Breast epithelium (tissue), 4 donors: ENCODE results near the gene ASB11. TPM values are rescaled to one million over a fixed set of nuclear protein-coding genes. Genes with fewer than 3 reads are reported as not detected.
A peak's percentile ranks its signal among the peaks of the same experiment; 100 is the strongest.

Experiments used
- DNase-seq, 2 donors: peaks; one replicate each; pipeline ENCODE4 v3.0.0-alpha.2; 2019; ENCODE audit warnings: low spot score in 2 of 2
- H3K27ac ChIP-seq, 2 donors: fragments of 200-600 bp; sonication (generic) in 1 of 2; one replicate each; pipeline ENCODE4 v1.5.1; 2016 to 2019; ENCODE audit warnings: mild to moderate bottlenecking in 1 of 2
- H3K27me3 ChIP-seq, 2 donors: fragments of 200-600 bp; sonication (generic) in 1 of 2; one replicate each; pipeline versions ENCODE4 v1.5.1 to v1.6.0; 2017 to 2019; ENCODE audit warnings: control low read depth in 1 of 2, mild to moderate bottlenecking in 1 of 2
- H3K36me3 ChIP-seq: fragments of 200-600 bp; one replicate; pipeline ENCODE4 v1.5.1; 2019
- H3K4me1 ChIP-seq, 2 donors: fragments of 200-600 bp; sonication (generic); one replicate each; pipeline ENCODE4 v1.5.1; 2016 to 2019; ENCODE audit warnings: control low read depth in 1 of 2
- H3K4me3 ChIP-seq, 3 donors: fragments of 200-600 bp; sonication (generic); 1 replicate in 2 of 3; 2 replicates in 1 of 3; pipeline ENCODE4 v1.5.1; 2016 to 2019; ENCODE audit warnings: mild to moderate bottlenecking in 3 of 3, moderate library complexity in 2 of 3
- H3K9me3 ChIP-seq, 2 donors: fragments of 200-600 bp; sonication (generic) in 1 of 2; one replicate each; pipeline ENCODE4 v1.5.1; 2016 to 2019; ENCODE audit warnings: control low read depth in 1 of 2
- CTCF ChIP-seq, 3 donors: fragments of 450-650 bp; IDR thresholded peaks; one replicate each; pipeline ENCODE4 v1.5.1; 2016 to 2017; ENCODE audit warnings: antibody characterized with exemption in 3 of 3, mild to moderate bottlenecking in 3 of 3, moderate library complexity in 3 of 3
- POLR2A ChIP-seq: fragments of 450-650 bp; IDR thresholded peaks from one replicate; pipeline ENCODE4 v1.6.1; 2016; ENCODE audit warnings: antibody characterized with exemption, mild to moderate bottlenecking, moderate library complexity
- POLR2AphosphoS5 ChIP-seq, 3 donors: sonication (generic); formaldehyde crosslinking; IDR thresholded peaks; one replicate each; pipeline ENCODE4 v1.6.1; 2017; ENCODE audit warnings: antibody characterized with exemption in 3 of 3
- intact Hi-C: fragments of 100-400 bp; cut with DNase I; formaldehyde crosslinking; loops from one replicate; pipeline ENCODE4 v1.15.1; 2023; ENCODE audit warnings: low total_unique reads
- total RNA-seq, 3 donors: library from RNA; depleted of rRNA; stranded (reverse); fragments of >200 nt; gene quantifications; one replicate each; pipeline ENCODE4 v1.1.0, GENCODE V29; 2016

ASB11 gene
- total RNA-seq, 3 donors from 2014 or later, result not detected

DNA sequence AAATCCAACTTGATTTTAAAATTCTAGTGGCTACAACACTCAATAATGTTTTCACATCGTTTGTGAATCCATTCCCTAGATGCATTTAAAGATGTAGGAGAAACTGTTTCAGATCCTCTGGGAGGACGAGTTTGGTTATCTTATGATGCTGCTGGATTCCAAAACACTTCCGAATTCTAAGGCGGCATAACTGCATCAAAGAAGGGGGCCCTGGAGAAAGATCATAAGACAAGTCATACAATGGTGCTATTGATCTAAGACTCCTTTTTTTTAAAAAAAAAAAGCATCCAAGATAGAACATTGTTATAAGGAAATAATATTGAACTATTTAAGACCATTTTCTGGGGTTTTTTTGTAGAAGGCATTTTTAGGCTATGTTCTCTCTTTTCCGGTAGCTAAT lies 71.0 kb downstream of the ASB11 start:
- intact Hi-C loops, result no loop called here

GRCh38 chrX:15242899-15243555 lies 72.4 kb downstream of the ASB11 start:
- TF ChIP-seq POLR2AphosphoS5 (IDR thresholded peaks at IDR 0.05) (no peak), CTCF (IDR thresholded peaks at IDR 0.05) (peak in 2 of 3 donors; percentile 28 to 29)
- no peak overlapping the region for H3K27ac ChIP-seq
- H3K4me3 ChIP-seq, result no peak overlapping the region
- DNase-seq, result no peak
- peaks cover 0 to 22% of the 10 kb centered on the region in 2 donors for H3K27me3 ChIP-seq
- intact Hi-C loops, result no loop called here
- H3K9me3 ChIP-seq, result no peaks in the 10 kb centered on the region
- no peaks in the 10 kb centered on the region for H3K4me1 ChIP-seq
- no peaks in the 10 kb centered on the region for H3K36me3 ChIP-seq

More for the DNA sequence above, 71.0 kb downstream of the ASB11 start:
- Histone ChIP-seq H3K9me3 (no peaks in the 10 kb centered on the region), H3K4me3 (no peak overlapping the region), H3K27me3 (peaks cover 0 to 32% of the 10 kb centered on the region in 2 donors), H3K36me3 (no peaks in the 10 kb centered on the region), H3K27ac (no peak overlapping the region), H3K4me1 (no peaks in the 10 kb centered on the region)
- no peak for DNase-seq
- TF ChIP-seq CTCF (IDR thresholded peaks at IDR 0.05) (no peak), POLR2AphosphoS5 (IDR thresholded peaks at IDR 0.05) (no peak), POLR2A (no peak)

- H3K9me3 ChIP-seq, result no peaks in the 10 kb centered on the region
- DNase-seq, result no peak
- H3K27me3 ChIP-seq, result peaks cover 0 to 31% of the 10 kb centered on the region in 2 donors
- no peaks in the 10 kb centered on the region for H3K36me3 ChIP-seq
- intact Hi-C loops, result loop anchor here (1.0 kb wide), 1 partner anchor 12 kb away; no protein-coding TSS in a partner anchor
- H3K4me1 ChIP-seq, result no peaks in the 10 kb centered on the region
- no peak overlapping the region for H3K4me3 ChIP-seq
- H3K27ac ChIP-seq, result no peak overlapping the region
- no peak for TF ChIP-seq POLR2A
- no peak for TF ChIP-seq POLR2AphosphoS5 (IDR thresholded peaks at IDR 0.05)
- no peak for TF ChIP-seq CTCF (IDR thresholded peaks at IDR 0.05)
Observed at GRCh38 chrX:15241301-15241700, 74.1 kb downstream of the ASB11 start.

DNA sequence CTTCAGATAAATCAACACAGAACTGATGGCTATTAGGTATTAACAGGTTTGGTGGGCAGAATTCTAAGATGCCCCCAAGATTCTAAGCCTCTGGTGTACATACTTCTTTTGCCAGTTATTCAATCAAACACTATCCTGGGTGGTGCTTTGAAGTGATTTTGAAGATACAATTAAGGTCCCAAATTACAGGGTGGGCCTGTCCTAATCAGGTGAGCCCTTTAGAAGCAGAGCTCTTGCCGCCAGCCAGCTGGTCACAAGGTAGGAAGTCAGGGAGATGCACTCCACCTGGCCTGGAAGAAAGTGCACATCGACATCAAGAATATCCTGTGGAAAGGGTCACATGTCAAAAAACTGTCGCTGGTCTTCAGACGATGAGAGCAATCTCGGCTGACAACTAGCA lies 75.0 kb downstream of the ASB11 start:
- Histone ChIP-seq H3K4me3 (no peak overlapping the region), H3K27me3 (peaks cover 0 to 40% of the 10 kb centered on the region in 2 donors), H3K36me3 (no peaks in the 10 kb centered on the region), H3K27ac (no peak overlapping the region), H3K9me3 (no peaks in the 10 kb centered on the region), H3K4me1 (no peaks in the 10 kb centered on the region)
- intact Hi-C loops, result no loop called here
- no peak for TF ChIP-seq CTCF (IDR thresholded peaks at IDR 0.05)
- TF ChIP-seq POLR2AphosphoS5 (IDR thresholded peaks at IDR 0.05), result no peak
- TF ChIP-seq POLR2A, result no peak
- no peak for DNase-seq

DNA sequence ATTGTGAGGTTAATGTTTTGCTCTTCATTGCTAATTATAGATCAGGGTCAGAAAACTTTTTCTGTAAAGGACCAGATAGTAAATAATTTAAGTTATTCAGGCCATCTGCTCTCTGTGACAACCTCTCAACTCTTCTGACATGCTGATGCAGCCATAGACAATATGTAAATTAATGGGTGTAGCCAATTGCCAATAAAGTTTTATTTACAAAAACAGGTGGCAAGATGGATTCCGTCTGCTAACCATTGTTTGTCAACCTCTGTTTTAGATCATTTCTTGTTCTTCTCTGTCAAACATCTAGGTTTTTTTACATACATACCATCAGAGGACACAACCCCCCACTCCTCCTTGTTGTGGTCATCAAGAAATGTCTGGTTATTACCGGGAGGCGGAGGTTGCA lies 79.3 kb downstream of the ASB11 start:
- intact Hi-C loops, result no loop called here
- DNase-seq, result no peak
- TF ChIP-seq POLR2A (no peak), POLR2AphosphoS5 (IDR thresholded peaks at IDR 0.05) (no peak)
- no peaks in the 10 kb centered on the region for H3K4me1 ChIP-seq
- H3K4me3 ChIP-seq, result no peak overlapping the region
- H3K36me3 ChIP-seq, result no peaks in the 10 kb centered on the region
- H3K27ac ChIP-seq, result no peak overlapping the region
- H3K9me3 ChIP-seq, result no peaks in the 10 kb centered on the region
- peaks cover 0 to 46% of the 10 kb centered on the region in 2 donors for H3K27me3 ChIP-seq
